DND-41 (cell line): ENCODE measurements around the gene TLX1.

Experiments used
- ATAC-seq: fragments of 200-7000 bp; cut with Tn5 transposase; 3 replicates; pipeline ENCODE4 v1.9.1; 2021; ENCODE audit warnings: low read depth; ENCODE audit not compliant: insufficient read depth
- DNase-seq: peaks from one replicate; pipeline ENCODE4 v3.0.0-alpha.2; 2020
- H2AFZ ChIP-seq: 2 replicates; pipeline ENCODE4 v1.6.0; 2012; ENCODE audit warnings: low read depth, low read length
- H3K27ac ChIP-seq: 2 replicates; pipeline ENCODE4 v1.5.1; 2012; ENCODE audit warnings: low read length, inconsistent platforms
- H3K27me3 ChIP-seq: fragments of 200-600 bp; sonication (generic); 2 replicates; pipeline ENCODE4 v1.6.0; 2012; ENCODE audit warnings: low read length, mild to moderate bottlenecking, inconsistent platforms; ENCODE audit not compliant: insufficient read depth, poor library complexity
- H3K36me3 ChIP-seq: 2 replicates; pipeline ENCODE4 v1.5.1; 2012; ENCODE audit warnings: low read length, inconsistent platforms; ENCODE audit not compliant: insufficient read depth
- H3K4me1 ChIP-seq: 2 replicates; pipeline ENCODE4 v1.5.1; 2012; ENCODE audit warnings: mild to moderate bottlenecking, low read length; ENCODE audit not compliant: insufficient read depth
- H3K4me2 ChIP-seq: 2 replicates; pipeline ENCODE4 v1.6.0; 2012; ENCODE audit warnings: mild to moderate bottlenecking, moderate library complexity, low read length, inconsistent platforms; ENCODE audit not compliant: insufficient read depth
- H3K4me3 ChIP-seq, 2 experiments: fragments of 200-600 bp in 1 of 2; shearing (Covaris generic) in 1 of 2; 2 replicates each; pipeline ENCODE4 v1.5.1; 2012 to 2016; ENCODE audit warnings: inconsistent platforms in 2 of 2, low read length in 2 of 2, mild to moderate bottlenecking in 2 of 2, low read depth in 1 of 2, moderate library complexity in 1 of 2
- H3K79me2 ChIP-seq: 2 replicates; pipeline ENCODE4 v1.6.0; 2012; ENCODE audit warnings: low read length, inconsistent platforms; ENCODE audit not compliant: insufficient read depth
- H3K9ac ChIP-seq: 2 replicates; pipeline ENCODE4 v1.6.0; 2012; ENCODE audit warnings: low read depth, mild to moderate bottlenecking, inconsistent platforms, low read length, moderate library complexity
- H3K9me3 ChIP-seq: 2 replicates; pipeline ENCODE4 v1.5.1; 2012; ENCODE audit warnings: low read length, moderate library complexity, mild to moderate bottlenecking, inconsistent platforms; ENCODE audit not compliant: insufficient read depth, severe bottlenecking
- H4K20me1 ChIP-seq: 2 replicates; pipeline ENCODE4 v1.6.0; 2012; ENCODE audit warnings: low read length; ENCODE audit not compliant: insufficient read depth
- EZH2 ChIP-seq: IDR thresholded peaks from 3 replicates; pipeline ENCODE4 v1.6.1; 2012; ENCODE audit warnings: borderline replicate concordance, low read depth, mild to moderate bottlenecking, moderate library complexity, low read length, inconsistent platforms; ENCODE audit not compliant: severe bottlenecking
- TF ChIP-seq, protein P1 (sequence below): IDR thresholded peaks from 2 replicates; pipeline ENCODE4 v1.5.1; 2012; ENCODE audit warnings: borderline replicate concordance, low read length, moderate library complexity, mild to moderate bottlenecking; ENCODE audit not compliant: poor library complexity, severe bottlenecking; ENCODE audit errors: extremely low read depth

The TLX1 gene

DNA sequence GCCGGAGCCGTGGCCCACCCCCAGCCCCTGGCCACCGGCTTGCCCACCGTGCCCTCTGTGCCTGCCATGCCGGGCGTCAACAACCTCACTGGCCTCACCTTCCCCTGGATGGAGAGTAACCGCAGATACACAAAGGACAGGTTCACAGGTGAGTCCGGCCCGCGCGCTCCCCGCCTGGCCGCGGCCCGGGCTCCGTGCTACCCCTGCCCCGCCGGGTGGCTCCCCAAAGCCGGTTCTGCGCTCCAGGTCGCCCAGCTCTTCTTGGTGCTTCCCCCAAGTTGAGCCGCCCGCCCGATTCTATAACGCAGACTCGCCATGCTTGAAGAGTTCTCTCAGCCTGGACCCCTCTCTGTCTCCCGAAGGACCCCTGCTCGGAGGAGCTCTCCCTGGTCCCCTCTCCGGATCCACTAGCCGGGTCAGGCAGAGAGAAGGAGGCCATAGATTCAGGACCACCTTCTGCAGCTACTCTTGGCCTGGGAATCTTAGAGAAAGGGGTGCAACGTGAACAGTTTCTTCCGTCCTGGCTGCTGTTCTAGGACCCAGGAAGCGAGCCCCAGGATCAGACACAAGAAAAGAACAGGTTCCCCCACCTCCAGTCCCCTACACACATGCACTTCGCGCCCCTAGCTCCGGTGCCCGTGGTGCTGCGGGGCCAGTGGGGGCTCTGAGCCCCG lies 999 bp downstream of the TLX1 start:
- Histone ChIP-seq H2AFZ (no peak overlapping the region), H3K36me3 (no peaks in the 10 kb centered on the region), H3K27me3 (peaks cover 11% of the 10 kb centered on the region), H3K9me3 (no peaks in the 10 kb centered on the region), H3K27ac (no peak overlapping the region), H3K9ac (no peak overlapping the region), H4K20me1 (no peaks in the 10 kb centered on the region), H3K4me1 (no peaks in the 10 kb centered on the region), H3K79me2 (no peaks in the 10 kb centered on the region), H3K4me3 (no peak overlapping the region), H3K4me2 (no peak overlapping the region)
- TF ChIP-seq, protein P1, sequence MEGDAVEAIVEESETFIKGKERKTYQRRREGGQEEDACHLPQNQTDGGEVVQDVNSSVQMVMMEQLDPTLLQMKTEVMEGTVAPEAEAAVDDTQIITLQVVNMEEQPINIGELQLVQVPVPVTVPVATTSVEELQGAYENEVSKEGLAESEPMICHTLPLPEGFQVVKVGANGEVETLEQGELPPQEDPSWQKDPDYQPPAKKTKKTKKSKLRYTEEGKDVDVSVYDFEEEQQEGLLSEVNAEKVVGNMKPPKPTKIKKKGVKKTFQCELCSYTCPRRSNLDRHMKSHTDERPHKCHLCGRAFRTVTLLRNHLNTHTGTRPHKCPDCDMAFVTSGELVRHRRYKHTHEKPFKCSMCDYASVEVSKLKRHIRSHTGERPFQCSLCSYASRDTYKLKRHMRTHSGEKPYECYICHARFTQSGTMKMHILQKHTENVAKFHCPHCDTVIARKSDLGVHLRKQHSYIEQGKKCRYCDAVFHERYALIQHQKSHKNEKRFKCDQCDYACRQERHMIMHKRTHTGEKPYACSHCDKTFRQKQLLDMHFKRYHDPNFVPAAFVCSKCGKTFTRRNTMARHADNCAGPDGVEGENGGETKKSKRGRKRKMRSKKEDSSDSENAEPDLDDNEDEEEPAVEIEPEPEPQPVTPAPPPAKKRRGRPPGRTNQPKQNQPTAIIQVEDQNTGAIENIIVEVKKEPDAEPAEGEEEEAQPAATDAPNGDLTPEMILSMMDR = no peak
- no peak for TF ChIP-seq EZH2
- DNase-seq = no peak
- no peak for ATAC-seq

DNA sequence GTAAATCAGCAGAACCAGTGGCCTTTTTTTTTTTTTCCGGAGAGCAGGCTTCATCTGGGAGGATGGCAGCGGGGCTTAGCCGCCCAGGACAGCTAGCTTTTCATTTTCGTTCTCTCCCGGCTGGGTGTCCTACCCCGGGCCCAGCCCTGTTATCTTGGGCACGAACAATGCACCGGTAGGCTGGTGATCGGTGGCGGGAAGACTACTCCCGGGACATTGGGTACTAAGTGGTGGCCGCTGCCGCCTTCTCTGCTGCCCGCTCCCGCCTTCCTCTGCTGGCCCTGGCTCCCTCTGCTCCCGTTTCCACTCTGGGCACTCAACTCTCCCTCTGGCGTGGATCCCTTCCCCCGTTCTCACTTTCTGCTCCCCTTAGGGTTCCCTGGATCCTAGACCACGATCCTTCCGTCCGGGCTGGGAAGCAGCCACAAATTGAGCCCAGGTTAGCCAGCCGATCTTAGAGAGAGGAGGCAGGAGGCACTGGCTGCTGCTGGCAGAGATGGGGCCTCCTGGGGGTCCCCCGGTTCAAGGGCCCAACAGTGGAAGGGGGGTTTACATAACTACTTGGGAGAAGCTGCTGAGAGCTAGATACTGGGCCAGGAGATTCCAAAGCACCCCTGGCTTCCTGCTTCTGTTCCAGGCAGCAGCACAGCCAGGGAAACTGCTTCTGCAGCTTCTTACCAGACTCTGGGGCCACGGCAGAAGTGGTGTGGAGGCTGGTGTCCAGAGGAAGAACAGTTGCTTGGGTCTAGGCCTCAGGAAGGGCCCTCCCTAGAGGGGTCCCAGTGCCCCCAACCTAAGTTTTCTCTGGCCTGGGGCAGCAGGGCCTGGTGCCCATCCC lies 1.8 kb downstream of the TLX1 start:
- peaks cover 9% of the 10 kb centered on the region for H3K27me3 ChIP-seq

GRCh38 chr10:101133489-101134298 lies 2.6 kb downstream of the TLX1 start:
- Histone ChIP-seq H3K27me3 (peaks cover 3% of the 10 kb centered on the region), H3K9me3 (no peaks in the 10 kb centered on the region), H2AFZ (no peak overlapping the region), H3K4me2 (no peak overlapping the region), H3K27ac (no peak overlapping the region), H4K20me1 (no peaks in the 10 kb centered on the region), H3K9ac (no peak overlapping the region), H3K4me3 (no peak overlapping the region), H3K36me3 (no peaks in the 10 kb centered on the region), H3K79me2 (no peaks in the 10 kb centered on the region), H3K4me1 (no peaks in the 10 kb centered on the region)
- no peak for TF ChIP-seq EZH2
- TF ChIP-seq, protein P1 = no peak
- DNase-seq = no peak
- no peak for ATAC-seq

More for the DNA sequence above, 1.8 kb downstream of the TLX1 start:
- Histone ChIP-seq H3K9me3 (no peaks in the 10 kb centered on the region), H3K79me2 (no peaks in the 10 kb centered on the region), H3K4me1 (no peaks in the 10 kb centered on the region), H3K4me3 (no peak overlapping the region), H2AFZ (no peak overlapping the region), H3K36me3 (no peaks in the 10 kb centered on the region), H3K4me2 (no peak overlapping the region), H4K20me1 (no peaks in the 10 kb centered on the region), H3K9ac (no peak overlapping the region), H3K27ac (no peak overlapping the region)
- TF ChIP-seq, protein P1 = no peak
- TF ChIP-seq EZH2 = no peak
- DNase-seq (no peak), ATAC-seq (no peak)
